ENCODE data around the gene TWSG1. TPM values are rescaled to one million over a fixed set of nuclear protein-coding genes. Genes with fewer than 3 reads are reported as not detected.

Gene TWSG1
- total RNA-seq, 4 donors from 2014 or later: 10.7 to 45.2 (median 22.6) TPM

DNA sequence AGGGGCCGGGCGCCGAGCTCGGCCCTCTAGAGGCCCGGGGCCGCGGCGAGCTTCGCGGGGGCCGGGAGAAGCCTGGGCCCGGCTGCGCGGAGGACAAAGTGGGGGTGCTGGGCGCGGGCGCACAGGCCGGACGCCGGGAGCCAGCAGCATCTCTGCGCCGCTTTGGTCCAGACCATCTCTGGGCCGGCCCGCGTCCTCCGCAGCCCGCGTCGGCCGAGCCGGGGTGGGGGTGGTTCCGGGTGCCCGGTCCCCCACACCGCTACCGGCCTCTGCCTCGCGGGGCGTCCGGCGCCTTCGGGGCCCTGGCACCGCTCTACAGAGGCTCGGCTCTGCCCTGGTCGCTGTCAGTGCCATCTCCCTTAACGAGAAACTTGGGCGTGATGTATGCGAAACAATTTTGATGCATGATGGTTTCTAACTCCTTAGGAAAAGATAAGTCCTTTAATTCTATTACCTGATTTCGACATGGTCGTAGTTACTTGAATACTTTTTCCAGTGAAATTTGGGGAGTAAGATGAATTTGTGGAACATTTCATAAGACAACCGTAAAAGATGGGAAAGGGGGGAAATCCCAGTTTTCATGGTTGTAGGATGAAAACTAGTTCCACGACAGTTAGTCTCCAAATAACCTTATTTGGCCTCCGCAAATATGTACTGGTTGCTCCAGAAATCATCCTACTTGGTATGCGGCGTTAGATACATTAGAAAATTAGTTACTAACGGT, 562 bp downstream of the TWSG1 start:
- TF ChIP-seq, protein P1, sequence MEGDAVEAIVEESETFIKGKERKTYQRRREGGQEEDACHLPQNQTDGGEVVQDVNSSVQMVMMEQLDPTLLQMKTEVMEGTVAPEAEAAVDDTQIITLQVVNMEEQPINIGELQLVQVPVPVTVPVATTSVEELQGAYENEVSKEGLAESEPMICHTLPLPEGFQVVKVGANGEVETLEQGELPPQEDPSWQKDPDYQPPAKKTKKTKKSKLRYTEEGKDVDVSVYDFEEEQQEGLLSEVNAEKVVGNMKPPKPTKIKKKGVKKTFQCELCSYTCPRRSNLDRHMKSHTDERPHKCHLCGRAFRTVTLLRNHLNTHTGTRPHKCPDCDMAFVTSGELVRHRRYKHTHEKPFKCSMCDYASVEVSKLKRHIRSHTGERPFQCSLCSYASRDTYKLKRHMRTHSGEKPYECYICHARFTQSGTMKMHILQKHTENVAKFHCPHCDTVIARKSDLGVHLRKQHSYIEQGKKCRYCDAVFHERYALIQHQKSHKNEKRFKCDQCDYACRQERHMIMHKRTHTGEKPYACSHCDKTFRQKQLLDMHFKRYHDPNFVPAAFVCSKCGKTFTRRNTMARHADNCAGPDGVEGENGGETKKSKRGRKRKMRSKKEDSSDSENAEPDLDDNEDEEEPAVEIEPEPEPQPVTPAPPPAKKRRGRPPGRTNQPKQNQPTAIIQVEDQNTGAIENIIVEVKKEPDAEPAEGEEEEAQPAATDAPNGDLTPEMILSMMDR (IDR thresholded peaks at IDR 0.05): peak in 1 of 6 experiments; percentile 30
- TF ChIP-seq POLR2A (IDR thresholded peaks at IDR 0.05): no peak
- H3K4me3 ChIP-seq: peak overlapping the region; percentile 77 to 86 (median 84)
- no peak for DNase-seq
- peaks cover 0 to 27% (median 0%) of the 10 kb centered on the region in 3 donors for H3K36me3 ChIP-seq
- intact Hi-C loops (cut with DNase I): no loop called here
- WGBS, 2 donors: 6% methylated on average over 12 to 16 of the region's 55 CpGs
- H3K9me3 ChIP-seq: no peaks in the 10 kb centered on the region
- peak overlapping the region; percentile 87 to 93 (median 90) for H3K27ac ChIP-seq
- H3K4me1 ChIP-seq: peaks cover 3 to 27% (median 8%) of the 10 kb centered on the region in 3 donors
- H3K27me3 ChIP-seq: no peaks in the 10 kb centered on the region

DNA sequence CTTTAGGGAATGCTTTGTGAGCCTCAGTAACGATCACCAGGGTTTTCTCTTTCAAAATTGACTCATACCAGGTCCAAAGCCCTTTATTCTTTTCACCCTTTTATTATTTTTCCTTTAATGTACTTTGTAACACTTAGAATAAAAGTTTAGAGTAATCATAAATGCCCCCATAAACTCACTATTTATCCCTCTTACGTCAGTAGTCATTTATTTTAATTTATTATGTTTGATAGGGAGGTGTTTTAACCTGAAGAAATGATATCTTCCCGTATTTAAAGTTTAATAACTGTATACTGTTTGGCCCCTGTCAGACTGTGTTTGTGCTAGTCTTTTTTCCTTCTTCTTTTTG, 1.1 kb downstream of the TWSG1 start:
- intact Hi-C loops (cut with DNase I): no loop called here
- no peak for TF ChIP-seq POLR2A (IDR thresholded peaks at IDR 0.05)
- TF ChIP-seq, protein P1 (IDR thresholded peaks at IDR 0.05): no peak
- 23 to 31% methylated on average over 3 of the region's 3 CpGs for WGBS, 2 donors
- peaks cover 3 to 27% (median 8%) of the 10 kb centered on the region in 3 donors for H3K4me1 ChIP-seq
- peak overlapping the region in 2 of 4 donors; percentile 87 to 92 for H3K27ac ChIP-seq
- peak overlapping the region; percentile 77 to 86 (median 84) for H3K4me3 ChIP-seq
- no peaks in the 10 kb centered on the region for H3K9me3 ChIP-seq
- DNase-seq: no peak
- no peaks in the 10 kb centered on the region for H3K27me3 ChIP-seq
- H3K36me3 ChIP-seq: peaks cover 0 to 32% (median 0%) of the 10 kb centered on the region in 3 donors

DNA sequence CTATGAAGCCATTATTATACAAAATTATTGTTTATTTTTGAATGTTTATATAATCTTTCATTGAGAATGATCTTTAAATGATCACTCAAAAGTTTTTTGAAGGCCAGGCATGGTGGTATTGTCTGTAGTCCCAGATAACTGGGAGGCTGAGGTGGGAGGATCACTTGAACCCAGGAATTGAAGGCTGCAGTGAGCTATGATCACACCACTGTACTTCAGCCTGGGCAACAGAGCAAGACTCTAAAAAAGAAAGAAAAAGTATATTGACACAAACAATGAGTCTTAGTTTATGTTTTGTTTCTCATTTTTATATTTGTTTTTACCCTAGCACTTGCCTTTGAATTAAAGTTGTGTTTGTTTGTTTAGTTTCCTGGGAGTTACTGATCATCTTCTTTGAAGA, 2.3 kb downstream of the TWSG1 start:
- no peak for DNase-seq
- Histone ChIP-seq H3K4me3 (no peak overlapping the region), H3K4me1 (peaks cover 3 to 27% (median 8%) of the 10 kb centered on the region in 3 donors), H3K27me3 (no peaks in the 10 kb centered on the region), H3K27ac (no peak overlapping the region), H3K36me3 (peaks cover 0 to 37% (median 0%) of the 10 kb centered on the region in 3 donors), H3K9me3 (no peaks in the 10 kb centered on the region)
- TF ChIP-seq, protein P1 (IDR thresholded peaks at IDR 0.05): no peak
- no peak for TF ChIP-seq POLR2A (IDR thresholded peaks at IDR 0.05)
- intact Hi-C loops (cut with DNase I): no loop called here

DNA sequence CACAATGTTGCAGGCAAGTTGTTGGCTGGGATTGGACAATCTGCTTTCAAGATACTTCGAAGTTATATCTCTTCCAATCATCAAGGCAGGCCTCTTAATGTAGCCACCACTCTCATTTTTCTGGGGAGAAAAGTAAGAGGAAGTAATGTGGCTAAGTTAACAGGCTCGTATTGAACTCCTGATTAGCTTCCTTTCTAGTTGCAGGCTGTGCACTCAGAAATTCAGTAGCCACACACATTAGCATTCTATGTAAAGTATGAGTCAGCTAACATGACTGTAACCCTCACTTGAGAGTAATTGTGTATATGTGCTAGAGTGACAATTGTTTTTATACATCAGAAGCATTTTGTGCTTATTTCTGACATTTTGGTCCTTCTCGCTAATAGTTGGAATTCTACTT, 3.3 kb downstream of the TWSG1 start:
- no peak for DNase-seq
- Histone ChIP-seq H3K4me1 (peaks cover 3 to 27% (median 8%) of the 10 kb centered on the region in 3 donors), H3K36me3 (peaks cover 0 to 42% (median 0%) of the 10 kb centered on the region in 3 donors), H3K27ac (no peak overlapping the region), H3K27me3 (no peaks in the 10 kb centered on the region), H3K9me3 (no peaks in the 10 kb centered on the region), H3K4me3 (no peak overlapping the region)
- intact Hi-C loops (cut with DNase I): no loop called here
- WGBS, 2 donors: 45 to 71% methylated on average over 3 of the region's 3 CpGs
- no peak for TF ChIP-seq POLR2A (IDR thresholded peaks at IDR 0.05)
- TF ChIP-seq, protein P1 (IDR thresholded peaks at IDR 0.05): no peak

DNA sequence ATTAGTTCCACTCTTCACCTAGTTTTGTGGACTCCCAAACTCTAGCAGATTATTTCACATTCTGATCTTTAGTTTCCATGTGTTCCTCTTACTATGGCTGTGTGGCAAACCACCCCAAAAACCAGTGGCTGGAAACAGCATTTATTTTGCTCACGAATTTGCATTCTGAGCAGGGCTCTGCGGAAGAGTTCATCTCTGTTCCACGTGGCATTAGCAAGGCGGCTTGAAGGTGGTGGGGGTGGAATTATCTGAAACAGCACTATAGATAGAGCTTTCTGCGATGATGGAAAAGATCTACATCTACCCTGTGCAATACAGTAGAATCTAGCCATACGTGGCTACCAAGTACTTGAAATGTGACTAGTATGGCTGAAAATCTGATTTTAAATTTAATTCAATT, 5.9 kb downstream of the TWSG1 start:
- Histone ChIP-seq H3K27ac (no peak overlapping the region), H3K4me3 (no peak overlapping the region), H3K4me1 (peaks cover 0 to 13% (median 3%) of the 10 kb centered on the region in 3 donors), H3K36me3 (peaks cover 0 to 63% (median 0%) of the 10 kb centered on the region in 3 donors), H3K9me3 (no peaks in the 10 kb centered on the region), H3K27me3 (no peaks in the 10 kb centered on the region)
- no peak for DNase-seq
- TF ChIP-seq, protein P1 (IDR thresholded peaks at IDR 0.05): no peak
- no peak for TF ChIP-seq POLR2A (IDR thresholded peaks at IDR 0.05)
- intact Hi-C loops (cut with DNase I): no loop called here
- WGBS, 2 donors: 86 to 93% methylated on average over 6 of the region's 6 CpGs

Data from esophagus squamous epithelium (tissue), 5 donors.